HEK293 (cell line): ENCODE measurements around the gene RBM17.

Experiments used
- CTCF ChIA-PET: fragments of 350-600 bp; formaldehyde crosslinking; extraction: SDS; loops from one replicate; lab custom pipeline; 2021; ENCODE audit warnings: antibody characterized with exemption; lab: Yijun Ruan, JAX
- POLR2A ChIA-PET: fragments of 300-600 bp; formaldehyde crosslinking; extraction: SDS; loops from one replicate; lab custom pipeline; 2020; ENCODE audit warnings: antibody characterized with exemption, inconsistent platforms; lab: Yijun Ruan, JAX
- H3K27ac ChIP-seq: fragments of 200-500 bp; sonication (Bioruptor generic); 2 replicates; pipeline ENCODE4 v1.5.1; 2014; ENCODE audit warnings: low read depth, low read length, control low read depth, inconsistent platforms; ENCODE audit errors: extremely low read depth
- H3K36me3 ChIP-seq, 2 experiments: fragments of 200-500 bp in 1 of 2; sonication (Bioruptor generic) in 1 of 2; 1 replicate in 1 of 2; 2 replicates in 1 of 2; pipeline ENCODE4 v1.5.1; 2014 to 2017; ENCODE audit warnings: inconsistent platforms in 2 of 2, low read length in 2 of 2; ENCODE audit not compliant: control insufficient read depth in 2 of 2, insufficient read depth in 1 of 2
- H3K4me1 ChIP-seq: fragments of 200-500 bp; sonication (Bioruptor generic); 2 replicates; pipeline ENCODE4 v1.5.1; 2014; ENCODE audit warnings: mild to moderate bottlenecking, low read length, inconsistent platforms; ENCODE audit not compliant: control insufficient read depth, insufficient read depth
- H3K4me3 ChIP-seq: 2 replicates; pipeline ENCODE4 v1.5.1; 2011; ENCODE audit warnings: low read depth, mild to moderate bottlenecking, control low read depth, low read length, moderate library complexity
- H3K9me3 ChIP-seq: fragments of 200-500 bp; sonication (Bioruptor generic); 2 replicates; pipeline ENCODE4 v1.5.1; 2014; ENCODE audit warnings: low read depth, low read length, inconsistent platforms; ENCODE audit not compliant: control insufficient read depth, insufficient read depth
- GLI4 ChIP-seq: fragments of 450-650 bp; formaldehyde crosslinking; IDR thresholded peaks from 2 replicates; pipeline ENCODE4 v1.5.1; 2016; ENCODE audit warnings: missing biosample characterization, missing genetic modification characterization
- KLF16 ChIP-seq: fragments of 450-650 bp; formaldehyde crosslinking; IDR thresholded peaks from 2 replicates; pipeline ENCODE4 v1.5.1; 2017; ENCODE audit warnings: missing biosample characterization, missing genetic modification characterization
- MEIS1 ChIP-seq: sonication (generic); formaldehyde crosslinking; IDR thresholded peaks from 2 replicates; pipeline ENCODE4 v1.8.1; 2022; ENCODE audit warnings: missing genetic modification reagents, mild to moderate bottlenecking, borderline replicate concordance
- OSR2 ChIP-seq: fragments of 450-650 bp; formaldehyde crosslinking; IDR thresholded peaks from 2 replicates; pipeline ENCODE4 v1.5.1; 2016; ENCODE audit warnings: missing biosample characterization, missing genetic modification characterization
- ZFP41 ChIP-seq: fragments of 450-650 bp; formaldehyde crosslinking; IDR thresholded peaks from 2 replicates; pipeline ENCODE4 v1.5.1; 2016; ENCODE audit warnings: missing biosample characterization, missing genetic modification characterization, borderline replicate concordance
- ZNF157 ChIP-seq: fragments of 450-650 bp; formaldehyde crosslinking; IDR thresholded peaks from 2 replicates; pipeline ENCODE4 v1.5.1; 2016; ENCODE audit warnings: missing biosample characterization, missing genetic modification characterization
- ZNF16 ChIP-seq: fragments of 450-650 bp; formaldehyde crosslinking; IDR thresholded peaks from 2 replicates; pipeline ENCODE4 v1.5.1; 2016; ENCODE audit warnings: low read depth, missing biosample characterization, missing genetic modification characterization
- ZNF24 ChIP-seq: fragments of 450-650 bp; formaldehyde crosslinking; IDR thresholded peaks from 2 replicates; pipeline ENCODE4 v1.5.1; 2016; ENCODE audit warnings: missing biosample characterization, missing genetic modification characterization
- ZNF266 ChIP-seq: fragments of 450-650 bp; formaldehyde crosslinking; IDR thresholded peaks from 2 replicates; pipeline ENCODE4 v1.5.1; 2016; ENCODE audit warnings: missing biosample characterization, missing genetic modification characterization, low read depth
- ZNF544 ChIP-seq: fragments of 450-650 bp; formaldehyde crosslinking; IDR thresholded peaks from 2 replicates; pipeline ENCODE4 v1.5.0; 2017; ENCODE audit warnings: missing biosample characterization, missing genetic modification characterization
- ZNF558 ChIP-seq: fragments of 450-650 bp; formaldehyde crosslinking; IDR thresholded peaks from 2 replicates; pipeline ENCODE4 v1.5.1; 2016; ENCODE audit warnings: missing biosample characterization, missing genetic modification characterization
- ZNF621 ChIP-seq: fragments of 450-650 bp; formaldehyde crosslinking; IDR thresholded peaks from 2 replicates; pipeline ENCODE4 v1.5.1; 2017; ENCODE audit warnings: missing biosample characterization, missing genetic modification characterization
- ZSCAN30 ChIP-seq: fragments of 450-650 bp; IDR thresholded peaks from 2 replicates; pipeline ENCODE4 v1.5.1; 2018; ENCODE audit warnings: missing biosample characterization, mild to moderate bottlenecking, missing genetic modification characterization, moderate library complexity
- TF ChIP-seq, protein P1 (sequence below): fragments of 450-650 bp; formaldehyde crosslinking; IDR thresholded peaks from 2 replicates; pipeline ENCODE4 v1.5.1; 2016; ENCODE audit warnings: missing biosample characterization, missing genetic modification characterization
- TF ChIP-seq, protein P2 (sequence below): fragments of 450-650 bp; formaldehyde crosslinking; IDR thresholded peaks from 2 replicates; pipeline ENCODE4 v1.5.1; 2016; ENCODE audit warnings: missing biosample characterization, missing genetic modification characterization
- TF ChIP-seq, protein P3 (sequence below): fragments of 450-650 bp; formaldehyde crosslinking; conservative IDR thresholded peaks from 2 replicates; pipeline ENCODE4 v1.5.1; 2016; ENCODE audit warnings: low read depth, missing biosample characterization, missing genetic modification characterization
- TF ChIP-seq, protein P4 (sequence below): fragments of 450-650 bp; formaldehyde crosslinking; IDR thresholded peaks from 2 replicates; pipeline ENCODE4 v1.5.1; 2016; ENCODE audit warnings: missing biosample characterization, missing genetic modification characterization
- TF ChIP-seq, protein P5 (sequence below): fragments of 450-650 bp; formaldehyde crosslinking; IDR thresholded peaks from 2 replicates; pipeline ENCODE4 v1.5.1; 2017; ENCODE audit warnings: missing biosample characterization, missing genetic modification characterization

RBM17 gene

DNA sequence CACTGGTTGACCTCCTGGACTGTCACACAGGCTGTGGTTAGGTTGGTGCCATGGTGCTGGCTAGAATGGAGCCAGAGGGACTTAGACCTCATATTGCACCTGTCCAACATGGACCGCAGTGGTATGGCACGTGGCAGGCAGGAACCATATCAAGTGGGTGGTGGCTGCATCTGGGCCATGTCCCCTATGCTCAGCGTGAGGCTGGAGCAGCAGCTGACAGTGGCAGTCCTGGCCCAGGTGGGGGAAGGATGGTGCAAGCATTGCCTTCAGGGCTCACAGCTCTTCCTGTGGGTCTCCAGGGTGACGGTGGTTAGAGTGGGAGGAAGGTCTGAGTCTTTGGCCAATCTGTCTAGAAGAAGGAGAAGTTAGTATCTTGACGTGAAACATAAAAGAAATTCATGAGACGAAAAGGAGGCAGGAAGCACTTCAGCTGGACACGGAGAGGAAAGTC, 59.4 kb downstream of the RBM17 start:
- TF ChIP-seq ZNF266 (tag by site-specific recombination) (no peak), ZSCAN30 (tag by site-specific recombination) (no peak), ZNF16 (tag by site-specific recombination) (no peak), ZNF24 (tag by site-specific recombination) (no peak), GLI4 (tag by site-specific recombination) (no peak), ZNF157 (no peak), OSR2 (no peak), ZNF558 (tag by site-specific recombination) (no peak), ZFP41 (tag by site-specific recombination) (no peak), ZNF544 (no peak), KLF16 (tag by site-specific recombination) (no peak), MEIS1 (CRISPR knock-in tag) (no peak), ZNF621 (no peak)
- TF ChIP-seq, protein P1, sequence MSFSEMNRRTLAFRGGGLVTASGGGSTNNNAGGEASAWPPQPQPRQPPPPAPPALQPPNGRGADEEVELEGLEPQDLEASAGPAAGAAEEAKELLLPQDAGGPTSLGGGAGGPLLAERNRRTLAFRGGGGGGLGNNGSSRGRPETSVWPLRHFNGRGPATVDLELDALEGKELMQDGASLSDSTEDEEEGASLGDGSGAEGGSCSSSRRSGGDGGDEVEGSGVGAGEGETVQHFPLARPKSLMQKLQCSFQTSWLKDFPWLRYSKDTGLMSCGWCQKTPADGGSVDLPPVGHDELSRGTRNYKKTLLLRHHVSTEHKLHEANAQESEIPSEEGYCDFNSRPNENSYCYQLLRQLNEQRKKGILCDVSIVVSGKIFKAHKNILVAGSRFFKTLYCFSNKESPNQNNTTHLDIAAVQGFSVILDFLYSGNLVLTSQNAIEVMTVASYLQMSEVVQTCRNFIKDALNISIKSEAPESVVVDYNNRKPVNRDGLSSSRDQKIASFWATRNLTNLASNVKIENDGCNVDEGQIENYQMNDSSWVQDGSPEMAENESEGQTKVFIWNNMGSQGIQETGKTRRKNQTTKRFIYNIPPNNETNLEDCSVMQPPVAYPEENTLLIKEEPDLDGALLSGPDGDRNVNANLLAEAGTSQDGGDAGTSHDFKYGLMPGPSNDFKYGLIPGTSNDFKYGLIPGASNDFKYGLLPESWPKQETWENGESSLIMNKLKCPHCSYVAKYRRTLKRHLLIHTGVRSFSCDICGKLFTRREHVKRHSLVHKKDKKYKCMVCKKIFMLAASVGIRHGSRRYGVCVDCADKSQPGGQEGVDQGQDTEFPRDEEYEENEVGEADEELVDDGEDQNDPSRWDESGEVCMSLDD (tag by site-specific recombination) = no peak
- TF ChIP-seq, protein P2, sequence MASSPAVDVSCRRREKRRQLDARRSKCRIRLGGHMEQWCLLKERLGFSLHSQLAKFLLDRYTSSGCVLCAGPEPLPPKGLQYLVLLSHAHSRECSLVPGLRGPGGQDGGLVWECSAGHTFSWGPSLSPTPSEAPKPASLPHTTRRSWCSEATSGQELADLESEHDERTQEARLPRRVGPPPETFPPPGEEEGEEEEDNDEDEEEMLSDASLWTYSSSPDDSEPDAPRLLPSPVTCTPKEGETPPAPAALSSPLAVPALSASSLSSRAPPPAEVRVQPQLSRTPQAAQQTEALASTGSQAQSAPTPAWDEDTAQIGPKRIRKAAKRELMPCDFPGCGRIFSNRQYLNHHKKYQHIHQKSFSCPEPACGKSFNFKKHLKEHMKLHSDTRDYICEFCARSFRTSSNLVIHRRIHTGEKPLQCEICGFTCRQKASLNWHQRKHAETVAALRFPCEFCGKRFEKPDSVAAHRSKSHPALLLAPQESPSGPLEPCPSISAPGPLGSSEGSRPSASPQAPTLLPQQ (tag by site-specific recombination) = no peak
- TF ChIP-seq, protein P3, sequence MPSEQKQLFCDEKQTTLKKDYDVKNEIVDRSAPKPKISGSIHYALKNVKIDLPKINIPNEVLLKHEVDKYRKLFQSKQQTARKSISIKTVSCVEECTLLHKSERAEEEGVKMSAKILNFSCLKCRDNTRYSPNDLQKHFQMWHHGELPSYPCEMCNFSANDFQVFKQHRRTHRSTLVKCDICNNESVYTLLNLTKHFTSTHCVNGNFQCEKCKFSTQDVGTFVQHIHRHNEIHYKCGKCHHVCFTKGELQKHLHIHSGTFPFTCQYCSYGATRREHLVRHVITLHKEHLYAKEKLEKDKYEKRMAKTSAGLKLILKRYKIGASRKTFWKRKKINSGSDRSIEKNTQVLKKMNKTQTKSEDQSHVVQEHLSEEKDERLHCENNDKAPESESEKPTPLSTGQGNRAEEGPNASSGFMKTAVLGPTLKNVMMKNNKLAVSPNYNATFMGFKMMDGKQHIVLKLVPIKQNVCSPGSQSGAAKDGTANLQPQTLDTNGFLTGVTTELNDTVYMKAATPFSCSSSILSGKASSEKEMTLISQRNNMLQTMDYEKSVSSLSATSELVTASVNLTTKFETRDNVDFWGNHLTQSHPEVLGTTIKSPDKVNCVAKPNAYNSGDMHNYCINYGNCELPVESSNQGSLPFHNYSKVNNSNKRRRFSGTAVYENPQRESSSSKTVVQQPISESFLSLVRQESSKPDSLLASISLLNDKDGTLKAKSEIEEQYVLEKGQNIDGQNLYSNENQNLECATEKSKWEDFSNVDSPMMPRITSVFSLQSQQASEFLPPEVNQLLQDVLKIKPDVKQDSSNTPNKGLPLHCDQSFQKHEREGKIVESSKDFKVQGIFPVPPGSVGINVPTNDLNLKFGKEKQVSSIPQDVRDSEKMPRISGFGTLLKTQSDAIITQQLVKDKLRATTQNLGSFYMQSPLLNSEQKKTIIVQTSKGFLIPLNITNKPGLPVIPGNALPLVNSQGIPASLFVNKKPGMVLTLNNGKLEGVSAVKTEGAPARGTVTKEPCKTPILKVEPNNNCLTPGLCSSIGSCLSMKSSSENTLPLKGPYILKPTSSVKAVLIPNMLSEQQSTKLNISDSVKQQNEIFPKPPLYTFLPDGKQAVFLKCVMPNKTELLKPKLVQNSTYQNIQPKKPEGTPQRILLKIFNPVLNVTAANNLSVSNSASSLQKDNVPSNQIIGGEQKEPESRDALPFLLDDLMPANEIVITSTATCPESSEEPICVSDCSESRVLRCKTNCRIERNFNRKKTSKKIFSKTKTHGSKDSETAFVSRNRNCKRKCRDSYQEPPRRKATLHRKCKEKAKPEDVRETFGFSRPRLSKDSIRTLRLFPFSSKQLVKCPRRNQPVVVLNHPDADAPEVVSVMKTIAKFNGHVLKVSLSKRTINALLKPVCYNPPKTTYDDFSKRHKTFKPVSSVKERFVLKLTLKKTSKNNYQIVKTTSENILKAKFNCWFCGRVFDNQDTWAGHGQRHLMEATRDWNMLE = no peak
- TF ChIP-seq, protein P4, sequence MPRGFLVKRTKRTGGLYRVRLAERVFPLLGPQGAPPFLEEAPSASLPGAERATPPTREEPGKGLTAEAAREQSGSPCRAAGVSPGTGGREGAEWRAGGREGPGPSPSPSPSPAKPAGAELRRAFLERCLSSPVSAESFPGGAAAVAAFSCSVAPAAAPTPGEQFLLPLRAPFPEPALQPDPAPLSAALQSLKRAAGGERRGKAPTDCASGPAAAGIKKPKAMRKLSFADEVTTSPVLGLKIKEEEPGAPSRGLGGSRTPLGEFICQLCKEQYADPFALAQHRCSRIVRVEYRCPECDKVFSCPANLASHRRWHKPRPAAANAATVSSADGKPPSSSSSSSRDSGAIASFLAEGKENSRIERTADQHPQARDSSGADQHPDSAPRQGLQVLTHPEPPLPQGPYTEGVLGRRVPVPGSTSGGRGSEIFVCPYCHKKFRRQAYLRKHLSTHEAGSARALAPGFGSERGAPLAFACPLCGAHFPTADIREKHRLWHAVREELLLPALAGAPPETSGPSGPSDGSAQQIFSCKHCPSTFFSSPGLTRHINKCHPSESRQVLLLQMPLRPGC (tag by site-specific recombination) = no peak
- TF ChIP-seq, protein P5, sequence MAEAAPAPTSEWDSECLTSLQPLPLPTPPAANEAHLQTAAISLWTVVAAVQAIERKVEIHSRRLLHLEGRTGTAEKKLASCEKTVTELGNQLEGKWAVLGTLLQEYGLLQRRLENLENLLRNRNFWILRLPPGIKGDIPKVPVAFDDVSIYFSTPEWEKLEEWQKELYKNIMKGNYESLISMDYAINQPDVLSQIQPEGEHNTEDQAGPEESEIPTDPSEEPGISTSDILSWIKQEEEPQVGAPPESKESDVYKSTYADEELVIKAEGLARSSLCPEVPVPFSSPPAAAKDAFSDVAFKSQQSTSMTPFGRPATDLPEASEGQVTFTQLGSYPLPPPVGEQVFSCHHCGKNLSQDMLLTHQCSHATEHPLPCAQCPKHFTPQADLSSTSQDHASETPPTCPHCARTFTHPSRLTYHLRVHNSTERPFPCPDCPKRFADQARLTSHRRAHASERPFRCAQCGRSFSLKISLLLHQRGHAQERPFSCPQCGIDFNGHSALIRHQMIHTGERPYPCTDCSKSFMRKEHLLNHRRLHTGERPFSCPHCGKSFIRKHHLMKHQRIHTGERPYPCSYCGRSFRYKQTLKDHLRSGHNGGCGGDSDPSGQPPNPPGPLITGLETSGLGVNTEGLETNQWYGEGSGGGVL = no peak
- Histone ChIP-seq H3K27ac (no peak overlapping the region), H3K9me3 (no peaks in the 10 kb centered on the region), H3K4me3 (no peak overlapping the region), H3K36me3 (peaks cover 0 to 13% of the 10 kb centered on the region in 2 experiments; a peak in 1 of 3 replicates), H3K4me1 (no peaks in the 10 kb centered on the region)
- CTCF ChIA-PET = interaction anchor here (0.6 to 1.5 kb wide), 4 partner anchors 9 to 62 kb away, joined by 3 read pairs; no protein-coding TSS in a partner anchor
- POLR2A ChIA-PET = interaction anchor here (2.1 kb wide), 1 partner anchor 14 kb away, joined by 7 read pairs; no protein-coding TSS in a partner anchor
